Kidney (tissue), 14 donors: Measurements from ENCODE around the gene PSMC4. TPM values are rescaled to one million over a fixed set of nuclear protein-coding genes. Genes with fewer than 3 reads are reported as not detected.

ENCODE experiments used
- DNase-seq, 5 donors: peaks; one replicate each; pipeline ENCODE4 v3.0.0-alpha.2; 2013 to 2020
- FAIRE-seq: peaks from 2 replicates; lab custom pipeline; 2012; peaks lifted over from hg19 to GRCh38; lab: Jason Lieb, UNC
- H3K27ac ChIP-seq, 2 donors: one replicate each; pipeline ENCODE4 v1.7.0; 2013; ENCODE audit warnings: low read depth in 2 of 2, low read length in 2 of 2, inconsistent platforms in 1 of 2
- H3K27me3 ChIP-seq: one replicate; pipeline ENCODE4 v1.7.1; 2013; ENCODE audit warnings: low read length, inconsistent platforms; ENCODE audit not compliant: control insufficient read depth, insufficient read depth
- H3K36me3 ChIP-seq, 3 donors: one replicate each; pipeline versions ENCODE4 v1.7.0 to v1.7.1; 2013; ENCODE audit warnings: low read length in 3 of 3, control low read depth in 1 of 3, inconsistent platforms in 1 of 3; ENCODE audit not compliant: insufficient read depth in 3 of 3, control insufficient read depth in 2 of 3
- H3K4me1 ChIP-seq, 3 donors: one replicate each; pipeline versions ENCODE4 v1.7.0 to v1.7.1; 2013; ENCODE audit warnings: low read length in 3 of 3, inconsistent platforms in 1 of 3, low read depth in 1 of 3; ENCODE audit not compliant: control insufficient read depth in 2 of 3, insufficient read depth in 2 of 3
- H3K4me3 ChIP-seq, 3 donors: one replicate each; pipeline versions ENCODE4 v1.7.0 to v1.8.1; 2013; ENCODE audit warnings: low read length in 3 of 3, control low read depth in 1 of 3, inconsistent platforms in 1 of 3
- H3K9ac ChIP-seq, 3 donors: one replicate each; pipeline versions ENCODE4 v1.7.0 to v1.7.1; 2013; ENCODE audit warnings: low read length in 3 of 3, control low read depth in 1 of 3, inconsistent platforms in 1 of 3
- H3K9me3 ChIP-seq, 3 donors: one replicate each; pipeline versions ENCODE4 v1.7.0 to v1.7.1; 2013; ENCODE audit warnings: low read length in 3 of 3, control low read depth in 1 of 3, inconsistent platforms in 1 of 3; ENCODE audit not compliant: control insufficient read depth in 2 of 3, insufficient read depth in 1 of 3
- CTCF ChIP-seq: IDR thresholded peaks from 3 replicates; pipeline ENCODE4 v1.5.1; 2012; ENCODE audit warnings: mild to moderate bottlenecking, moderate library complexity, borderline replicate concordance; ENCODE audit not compliant: insufficient read depth; ENCODE audit errors: extremely low read depth
- intact Hi-C: fragments of 100-400 bp; cut with DNase I; formaldehyde crosslinking; loops from one replicate; pipeline ENCODE4 v1.11.1; 2022
- polyA plus RNA-seq: library from polyadenylated mRNA; stranded (reverse); fragments of 350-450 nt; fragmentation: Illumina TruSeq; extraction: RNeasy Lipid Tissue Mini Kit (QIAGEN cat#74804); gene quantifications from one replicate; pipeline ENCODE4 v1.2.3, GENCODE V29; 2014; ENCODE audit warnings: low read depth, low replicate concordance; ENCODE audit not compliant: insufficient read depth
- total RNA-seq: library from RNA; stranded (reverse); fragmentation: NEBNext Ultra II Directional; extraction: Animal tissue kit (Norgen Biotek cat#: 25700); gene quantifications from one replicate; pipeline ENCODE4 v1.2.1, GENCODE V29; 2021
- donor health status: control.
- donor health status: control.
- donor health status: control.
- donor health status: control.
- donor health status: control.
- donor health status: DM: yes; HTN: yes; CAD: no.
- donor health status: Normal renal cell carcinoma (clear cell type).

PSMC4 gene
- total and polyA plus RNA-seq, 2 donors from 2014 or later: 84.7 to 113 TPM

DNA sequence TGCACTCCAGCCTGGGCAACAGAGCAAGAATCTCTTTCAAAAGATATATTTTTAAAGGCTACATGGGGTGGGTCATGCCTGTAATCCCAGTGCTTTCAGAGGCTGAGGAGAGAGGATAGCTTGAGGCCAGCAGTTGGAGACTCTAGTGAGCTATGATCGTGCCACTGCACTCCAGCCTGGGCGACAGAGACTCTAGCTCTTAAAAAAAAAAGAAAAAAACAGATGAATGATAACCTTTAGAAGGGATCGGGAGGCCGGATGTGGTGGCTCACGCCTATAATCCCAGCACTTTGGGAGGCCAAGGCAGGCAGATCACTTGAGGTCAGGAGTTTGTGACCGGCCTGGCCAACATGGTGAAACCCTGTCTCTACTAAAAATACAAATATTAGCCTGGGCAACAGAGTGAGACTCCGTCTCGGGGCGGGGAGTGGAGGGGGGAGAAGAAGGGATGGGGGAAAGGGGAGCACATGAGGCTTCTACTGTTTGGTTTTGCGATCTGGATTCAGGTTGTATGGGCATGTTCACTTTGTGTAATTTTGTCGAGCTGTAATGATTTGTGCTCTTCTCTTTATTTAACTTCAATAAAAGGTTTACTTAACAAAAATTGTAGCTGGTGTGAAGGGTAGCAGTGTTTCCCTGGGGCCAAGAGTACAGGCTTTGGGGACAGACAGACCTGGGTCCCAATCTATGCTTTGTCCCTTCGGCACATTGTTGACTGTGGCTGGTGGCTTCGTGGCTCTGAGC, 1.1 kb upstream of the PSMC4 start:
- H3K27ac ChIP-seq: peak overlapping the region; percentile 90 to 92
- no peaks in the 10 kb centered on the region for H3K9me3 ChIP-seq
- no peaks in the 10 kb centered on the region for H3K27me3 ChIP-seq
- peaks cover 0 to 11% (median 11%) of the 10 kb centered on the region in 3 donors for H3K4me1 ChIP-seq
- peaks cover 0 to 20% (median 20%) of the 10 kb centered on the region in 3 donors for H3K36me3 ChIP-seq
- no peak for DNase-seq
- intact Hi-C loops: no loop called here
- no peak for FAIRE-seq
- peak overlapping the region; percentile 70 to 88 (median 86) for H3K4me3 ChIP-seq
- no peak for TF ChIP-seq CTCF
- peak overlapping the region; percentile 49 to 92 (median 83) for H3K9ac ChIP-seq

GRCh38 chr19:39970425-39970674, 615 bp upstream of the PSMC4 start:
- DNase-seq (no peak), FAIRE-seq (no peak)
- intact Hi-C loops: no loop called here
- Histone ChIP-seq H3K4me3 (peak overlapping the region; percentile 70 to 88 (median 86)), H3K9ac (peak overlapping the region; percentile 49 to 92 (median 83)), H3K36me3 (peaks cover 0 to 22% (median 21%) of the 10 kb centered on the region in 3 donors), H3K9me3 (no peaks in the 10 kb centered on the region), H3K27me3 (no peaks in the 10 kb centered on the region), H3K4me1 (peaks cover 0 to 11% (median 11%) of the 10 kb centered on the region in 3 donors), H3K27ac (peak overlapping the region; percentile 90 to 92)
- no peak for TF ChIP-seq CTCF

- FAIRE-seq (no peak), DNase-seq (no peak)
- TF ChIP-seq CTCF: no peak
- intact Hi-C loops: no loop called here
- Histone ChIP-seq H3K9ac (peak overlapping the region; percentile 49 to 97 (median 96)), H3K27me3 (no peaks in the 10 kb centered on the region), H3K4me1 (peaks cover 0 to 11% (median 11%) of the 10 kb centered on the region in 3 donors), H3K4me3 (peak overlapping the region; percentile 70 to 96 (median 88)), H3K27ac (peak overlapping the region; percentile 72 to 78), H3K36me3 (peaks cover 3 to 25% (median 21%) of the 10 kb centered on the region in 3 donors), H3K9me3 (no peaks in the 10 kb centered on the region)
These were observed 543 bp downstream of the PSMC4 start for GRCh38 chr19:39971380-39972035.
